Spleen (tissue), 11 donors: ENCODE results near the gene RBM18. TPM values are rescaled to one million over a fixed set of nuclear protein-coding genes. Genes with fewer than 3 reads are reported as not detected.
A peak's percentile ranks its signal among the peaks of the same experiment; 100 is the strongest.

ENCODE experiments used
- DNase-seq: peaks from one replicate; pipeline ENCODE4 v3.0.0-alpha.2; 2020
- H3K27ac ChIP-seq, 8 donors: fragments of 200-600 bp; sonication (generic) in 7 of 8; 1 replicate in 4 of 8; 2 replicates in 4 of 8; pipeline versions ENCODE4 v1.5.0 to v1.8.0; 2016 to 2021; ENCODE audit warnings: inconsistent platforms in 4 of 8, mild to moderate bottlenecking in 4 of 8, moderate library complexity in 1 of 8
- H3K27me3 ChIP-seq, 7 donors: fragments of 200-600 bp; sonication (generic) in 6 of 7; replicated peaks in 1 of 7; 1 replicate in 4 of 7; 2 replicates in 3 of 7; pipeline versions ENCODE4 v1.5.0 to v1.8.0; 2016 to 2021; ENCODE audit warnings: inconsistent platforms in 3 of 7, mild to moderate bottlenecking in 1 of 7
- H3K36me3 ChIP-seq, 6 donors: fragments of 200-600 bp; sonication (generic) in 5 of 6; 1 replicate in 4 of 6; 2 replicates in 2 of 6; pipeline versions ENCODE4 v1.5.0 to v1.8.0; 2016 to 2021; ENCODE audit warnings: inconsistent platforms in 2 of 6
- H3K4me1 ChIP-seq, 6 donors: fragments of 200-600 bp; sonication (generic) in 5 of 6; 1 replicate in 3 of 6; 2 replicates in 3 of 6; pipeline versions ENCODE4 v1.5.0 to v1.8.0; 2016 to 2021; ENCODE audit warnings: inconsistent platforms in 3 of 6
- H3K4me3 ChIP-seq, 8 donors: fragments of 200-600 bp; sonication (generic) in 7 of 8; 1 replicate in 4 of 8; 2 replicates in 4 of 8; pipeline versions ENCODE4 v1.5.0 to v1.8.0; 2016 to 2021; ENCODE audit warnings: inconsistent platforms in 4 of 8, mild to moderate bottlenecking in 4 of 8, moderate library complexity in 2 of 8
- H3K9me3 ChIP-seq, 8 donors: fragments of 200-600 bp; sonication (generic) in 7 of 8; 1 replicate in 4 of 8; 2 replicates in 4 of 8; pipeline versions ENCODE4 v1.5.0 to v1.8.0; 2016 to 2021; ENCODE audit warnings: inconsistent platforms in 4 of 8
- CTCF ChIP-seq, 11 experiments: fragments of 200-600 bp in 7 of 11; fragments of 450-650 bp in 4 of 11; sonication (generic) in 4 of 11; IDR thresholded peaks in 8 of 11; conservative IDR thresholded peaks in 3 of 11; 1 replicate in 7 of 11; 2 replicates in 4 of 11; pipeline versions ENCODE4 v1.4.0 to v1.8.0; 2016 to 2021; ENCODE audit warnings: antibody characterized with exemption in 11 of 11, inconsistent platforms in 4 of 11, mild to moderate bottlenecking in 1 of 11
- POLR2A ChIP-seq, 3 donors: fragments of 450-650 bp; IDR thresholded peaks; one replicate each; pipeline ENCODE4 v1.5.1; 2017; ENCODE audit warnings: antibody characterized with exemption in 3 of 3, mild to moderate bottlenecking in 1 of 3
- POLR2AphosphoS5 ChIP-seq, 3 donors: sonication (generic); formaldehyde crosslinking; IDR thresholded peaks; one replicate each; pipeline ENCODE4 v1.5.1; 2017; ENCODE audit warnings: antibody characterized with exemption in 3 of 3
- WGBS, 5 donors: extraction: QIAGEN DNeasy Blood & Tissue Kit in 3 of 5; methylation state at CpG; one replicate each; pipeline versions ENCODE4 v1.1.5 to v1.1.7; 2013 to 2018; 5-methylcytosine and 5-hydroxymethylcytosine counted together
- intact Hi-C: fragments of 100-400 bp; cut with DNase I; formaldehyde crosslinking; loops from one replicate; pipeline ENCODE4 v1.15.0; 2023; ENCODE audit warnings: low total_unique reads
- polyA plus RNA-seq, 3 donors: library from polyadenylated mRNA; stranded (reverse); fragments of 200-250 nt; gene quantifications; one replicate each; pipeline ENCODE4 v1.2.1, GENCODE V29; 2013
- total RNA-seq, 7 donors: library from RNA; depleted of rRNA in 3 of 7; stranded (reverse); fragments of >200 nt in 3 of 7; fragmentation: NEBNext Ultra II Directional in 4 of 7; extraction: Animal tissue kit (Norgen Biotek cat#: 25700) in 4 of 7; gene quantifications; one replicate each; pipeline versions ENCODE4 v1.1.0 to v1.2.1, GENCODE V29; 2016 to 2021
- donor health status: healthy with polysubstance abuse.
- donor health status: DM: no; HTN: no; CAD: no; lungs with moderate emphysema.
- donor health status: DM: no; HTN: no; CAD: no.
- donor health status: Bipolar disorder and iron deficiency.
- donor health status: healthy.
- donor health status: DM: no; HTN: no; CAD: no.
- donor health status: DM: yes; HTN: yes; CAD: no.

The RBM18 gene
- total and polyA plus RNA-seq, 10 donors, result 4.2 to 21.5 (median 11.2) TPM

- no peak for TF ChIP-seq POLR2AphosphoS5 (IDR thresholded peaks at IDR 0.05)
- TF ChIP-seq POLR2A (IDR thresholded peaks at IDR 0.05), result no peak
- no peak for TF ChIP-seq CTCF (IDR thresholded peaks at IDR 0.05 in 8 of 11, conservative IDR thresholded peaks at IDR 0.05 in 3 of 11)
- Histone ChIP-seq H3K27ac (no peak overlapping the region), H3K27me3 (peaks cover 4 to 100% (median 48%) of the 10 kb centered on the region in 7 donors), H3K36me3 (no peaks in the 10 kb centered on the region), H3K9me3 (no peaks in the 10 kb centered on the region), H3K4me3 (peak overlapping the region in 6 of 8 donors; percentile 0 to 68 (median 40)), H3K4me1 (peaks cover 4 to 36% (median 22%) of the 10 kb centered on the region in 6 donors)
- DNase-seq, result no peak
- intact Hi-C loops, result no loop called here
- 39 to 66% (median 41%) methylated on average over 42 to 59 of the region's 59 CpGs for WGBS, 5 donors
Measured at GRCh38 chr9:122226758-122227574, 37.7 kb downstream of the RBM18 start.

GRCh38 chr9:122226142-122226757, 38.4 kb downstream of the RBM18 start:
- no peak overlapping the region for H3K27ac ChIP-seq
- TF ChIP-seq POLR2A (IDR thresholded peaks at IDR 0.05) (no peak), CTCF (IDR thresholded peaks at IDR 0.05 in 8 of 11, conservative IDR thresholded peaks at IDR 0.05 in 3 of 11) (no peak), POLR2AphosphoS5 (IDR thresholded peaks at IDR 0.05) (no peak)
- DNase-seq, result no peak
- WGBS, 5 donors, result 28 to 77% (median 33%) methylated on average over 26 to 51 of the region's 51 CpGs
- H3K27me3 ChIP-seq, result peaks cover 4 to 100% (median 52%) of the 10 kb centered on the region in 7 donors
- H3K4me1 ChIP-seq, result peaks cover 4 to 37% (median 22%) of the 10 kb centered on the region in 6 donors
- H3K4me3 ChIP-seq, result peak overlapping the region in 2 of 8 donors; percentile 0 to 5
- H3K9me3 ChIP-seq, result no peaks in the 10 kb centered on the region
- intact Hi-C loops, result no loop called here
- no peaks in the 10 kb centered on the region for H3K36me3 ChIP-seq

GRCh38 chr9:122225312-122226141, 39.1 kb downstream of the RBM18 start:
- intact Hi-C loops, result no loop called here
- no peak for DNase-seq
- no peaks in the 10 kb centered on the region for H3K36me3 ChIP-seq
- no peaks in the 10 kb centered on the region for H3K9me3 ChIP-seq
- peak overlapping the region in 2 of 8 donors; percentile 0 to 5 for H3K4me3 ChIP-seq
- no peak for TF ChIP-seq POLR2A (IDR thresholded peaks at IDR 0.05)
- TF ChIP-seq CTCF (IDR thresholded peaks at IDR 0.05 in 8 of 11, conservative IDR thresholded peaks at IDR 0.05 in 3 of 11), result no peak
- TF ChIP-seq POLR2AphosphoS5 (IDR thresholded peaks at IDR 0.05), result no peak
- no peak overlapping the region for H3K27ac ChIP-seq
- H3K27me3 ChIP-seq, result peaks cover 4 to 100% (median 60%) of the 10 kb centered on the region in 7 donors
- WGBS, 5 donors, result 63 to 85% (median 70%) methylated on average over 49 to 51 of the region's 51 CpGs
- peaks cover 4 to 44% (median 24%) of the 10 kb centered on the region in 6 donors for H3K4me1 ChIP-seq
